ENCODE results near the gene GFI1.

Gene GFI1

GRCh38 chr1:92476071-92476631, 10.6 kb downstream of the GFI1 start:
- no peak overlapping the region for H3K27ac ChIP-seq (ENCODE audit: low read depth, low read length)
- H3K9ac ChIP-seq (ENCODE audit: low read length): no peak overlapping the region
- no peaks in the 10 kb centered on the region for H3K9me3 ChIP-seq (ENCODE audit: insufficient read depth, low read length)
- TF ChIP-seq EZH2phosphoT487 (conservative IDR thresholded peaks at IDR 0.05; ENCODE audit: low read length) (no peak), CTCF (IDR thresholded peaks at IDR 0.05; ENCODE audit: insufficient read depth, low read length, poor library complexity, severe bottlenecking) (no peak)
- no peak overlapping the region for H3K4me3 ChIP-seq (ENCODE audit: insufficient read depth, low read length, poor library complexity, severe bottlenecking)
- no peak overlapping the region for H2AFZ ChIP-seq (ENCODE audit: low read depth, low read length, severe bottlenecking)
- no peaks in the 10 kb centered on the region for H3K9me2 ChIP-seq (replicated peaks; ENCODE audit: insufficient read depth, low read length)
- H3K27me3 ChIP-seq (ENCODE audit: low read length): no peaks in the 10 kb centered on the region
- no peaks in the 10 kb centered on the region for H3K79me2 ChIP-seq (ENCODE audit: insufficient read depth, low read length)
- H3F3A ChIP-seq (ENCODE audit: insufficient read depth): no peaks in the 10 kb centered on the region
- no peaks in the 10 kb centered on the region; the same call in 1 of the 2 replicates for H3K36me3 ChIP-seq (ENCODE audit: low read length)
- H4K20me1 ChIP-seq (ENCODE audit: low read depth, low read length): no peaks in the 10 kb centered on the region
- no peak overlapping the region for H3K4me2 ChIP-seq (ENCODE audit: low read depth, low read length, poor library complexity, severe bottlenecking)

GRCh38 chr1:92475029-92475428, 11.7 kb downstream of the GFI1 start:
- TF ChIP-seq EZH2phosphoT487 (conservative IDR thresholded peaks at IDR 0.05; ENCODE audit: low read length): no peak
- TF ChIP-seq CTCF (IDR thresholded peaks at IDR 0.05; ENCODE audit: insufficient read depth, low read length, poor library complexity, severe bottlenecking): no peak
- H3K9me3 ChIP-seq (ENCODE audit: insufficient read depth, low read length): no peaks in the 10 kb centered on the region
- no peaks in the 10 kb centered on the region for H3F3A ChIP-seq (ENCODE audit: insufficient read depth)
- no peak overlapping the region for H3K4me2 ChIP-seq (ENCODE audit: low read depth, low read length, poor library complexity, severe bottlenecking)
- no peak overlapping the region for H3K9ac ChIP-seq (ENCODE audit: low read length)
- H3K9me2 ChIP-seq (replicated peaks; ENCODE audit: insufficient read depth, low read length): no peaks in the 10 kb centered on the region
- H3K27me3 ChIP-seq (ENCODE audit: low read length): no peaks in the 10 kb centered on the region
- H3K36me3 ChIP-seq (ENCODE audit: low read length): no peaks in the 10 kb centered on the region; the same call in 1 of the 2 replicates
- H3K4me3 ChIP-seq (ENCODE audit: insufficient read depth, low read length, poor library complexity, severe bottlenecking): no peak overlapping the region
- no peaks in the 10 kb centered on the region for H4K20me1 ChIP-seq (ENCODE audit: low read depth, low read length)
- no peak overlapping the region for H3K27ac ChIP-seq (ENCODE audit: low read depth, low read length)
- no peaks in the 10 kb centered on the region for H3K79me2 ChIP-seq (ENCODE audit: insufficient read depth, low read length)
- no peak overlapping the region for H2AFZ ChIP-seq (ENCODE audit: low read depth, low read length, severe bottlenecking)

GRCh38 chr1:92473781-92474495, 12.8 kb downstream of the GFI1 start:
- Histone ChIP-seq H3K27me3 (ENCODE audit: low read length) (no peaks in the 10 kb centered on the region), H3K27ac (ENCODE audit: low read depth, low read length) (no peak overlapping the region), H4K20me1 (ENCODE audit: low read depth, low read length) (no peaks in the 10 kb centered on the region), H3K4me3 (ENCODE audit: insufficient read depth, low read length, poor library complexity, severe bottlenecking) (no peak overlapping the region), H3K36me3 (ENCODE audit: low read length) (no peaks in the 10 kb centered on the region; the same call in 1 of the 2 replicates), H3F3A (ENCODE audit: insufficient read depth) (no peaks in the 10 kb centered on the region), H3K9me3 (ENCODE audit: insufficient read depth, low read length) (no peaks in the 10 kb centered on the region), H3K9ac (ENCODE audit: low read length) (no peak overlapping the region), H3K9me2 (replicated peaks; ENCODE audit: insufficient read depth, low read length) (no peaks in the 10 kb centered on the region), H3K4me2 (ENCODE audit: low read depth, low read length, poor library complexity, severe bottlenecking) (no peak overlapping the region), H3K79me2 (ENCODE audit: insufficient read depth, low read length) (no peaks in the 10 kb centered on the region), H2AFZ (ENCODE audit: low read depth, low read length, severe bottlenecking) (no peak overlapping the region)
- TF ChIP-seq EZH2phosphoT487 (conservative IDR thresholded peaks at IDR 0.05; ENCODE audit: low read length): no peak
- TF ChIP-seq CTCF (IDR thresholded peaks at IDR 0.05; ENCODE audit: insufficient read depth, low read length, poor library complexity, severe bottlenecking): no peak
